T-helper 1 cell (primary cell): Measurements from ENCODE around the gene KIF7.

ENCODE experiments used
- DNase-seq, 5 donors: peaks; one replicate each; pipeline ENCODE4 v3.0.0-alpha.2; 2012 to 2020

The KIF7 gene

DNA sequence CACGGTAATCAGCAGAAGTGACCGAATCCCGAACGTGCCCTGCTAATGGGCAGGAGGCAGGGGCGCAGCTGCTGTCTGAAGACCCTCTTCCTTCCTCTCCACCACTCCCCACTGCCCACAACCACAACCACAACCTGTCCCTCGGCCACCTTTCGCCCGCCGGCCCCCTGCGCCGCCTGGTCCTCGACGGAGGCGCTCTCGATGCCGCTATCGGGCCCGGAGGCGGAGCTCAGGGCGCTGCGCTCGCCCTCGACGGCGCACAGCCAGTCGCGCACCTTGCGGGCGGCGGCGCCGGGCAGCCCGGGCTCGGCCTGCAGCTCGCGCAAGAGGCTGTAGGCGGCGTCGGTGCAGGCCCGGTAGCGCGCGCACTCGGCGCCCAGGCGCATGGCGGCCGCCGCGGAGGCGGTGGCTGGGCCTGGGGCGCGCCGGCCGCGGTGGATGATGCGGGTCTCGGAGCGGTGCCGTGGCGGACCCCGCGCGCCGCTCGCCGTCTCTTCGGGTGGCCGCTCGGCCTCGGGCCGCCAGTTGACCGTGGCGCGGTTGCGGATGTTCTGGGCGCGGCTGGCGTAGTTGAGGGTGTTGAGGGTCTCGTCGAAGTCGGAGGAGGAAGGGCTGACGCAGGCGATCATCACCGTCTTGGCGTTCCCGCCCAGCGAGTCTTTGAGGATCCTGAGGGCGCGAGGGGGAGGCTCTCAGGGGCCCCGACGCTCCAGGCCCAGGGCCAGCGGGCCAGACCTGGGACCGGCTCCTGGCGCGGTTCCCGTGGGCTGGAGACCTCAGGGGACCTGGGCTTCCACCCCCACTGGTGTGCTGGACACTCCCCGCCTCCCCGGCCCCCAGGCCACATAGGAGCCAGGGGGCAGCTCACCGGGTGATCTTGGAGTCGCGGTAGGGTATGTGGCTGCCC, 6.9 kb downstream of the KIF7 start:
- no peak for DNase-seq

DNA sequence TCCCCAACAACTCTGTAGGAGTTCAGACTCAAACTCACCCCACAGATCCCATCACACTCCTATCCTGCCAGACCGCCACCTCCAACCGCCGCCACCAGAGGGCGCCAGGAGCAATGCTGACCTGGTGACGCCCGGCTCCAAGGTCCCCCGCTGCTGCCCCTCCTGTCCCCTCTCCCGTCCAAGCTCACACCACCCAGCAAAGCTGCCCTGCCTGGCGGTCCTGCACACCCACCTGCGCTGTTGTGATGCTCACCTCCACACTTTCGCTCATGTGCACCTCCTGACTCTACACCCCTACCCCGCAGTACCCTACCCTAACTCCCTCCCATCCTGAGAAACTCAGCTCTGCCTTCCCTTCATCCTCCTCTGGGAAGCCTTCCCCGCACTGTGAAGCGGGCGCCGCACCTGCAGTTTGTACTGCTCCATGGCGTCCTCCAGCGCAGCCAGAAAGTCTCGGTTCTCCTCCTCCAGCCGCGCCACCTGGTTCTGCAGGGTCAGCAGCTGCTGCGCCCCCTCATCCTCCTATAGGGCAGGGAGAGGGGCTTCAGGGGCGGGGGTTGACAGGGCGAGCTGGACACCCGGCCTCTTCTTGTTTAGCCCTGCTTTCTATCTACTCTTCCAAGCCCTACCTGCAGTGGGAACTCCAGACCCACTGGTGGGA, 7.9 kb downstream of the KIF7 start:
- peak; percentile 25 to 43 (median 36) for DNase-seq

DNA sequence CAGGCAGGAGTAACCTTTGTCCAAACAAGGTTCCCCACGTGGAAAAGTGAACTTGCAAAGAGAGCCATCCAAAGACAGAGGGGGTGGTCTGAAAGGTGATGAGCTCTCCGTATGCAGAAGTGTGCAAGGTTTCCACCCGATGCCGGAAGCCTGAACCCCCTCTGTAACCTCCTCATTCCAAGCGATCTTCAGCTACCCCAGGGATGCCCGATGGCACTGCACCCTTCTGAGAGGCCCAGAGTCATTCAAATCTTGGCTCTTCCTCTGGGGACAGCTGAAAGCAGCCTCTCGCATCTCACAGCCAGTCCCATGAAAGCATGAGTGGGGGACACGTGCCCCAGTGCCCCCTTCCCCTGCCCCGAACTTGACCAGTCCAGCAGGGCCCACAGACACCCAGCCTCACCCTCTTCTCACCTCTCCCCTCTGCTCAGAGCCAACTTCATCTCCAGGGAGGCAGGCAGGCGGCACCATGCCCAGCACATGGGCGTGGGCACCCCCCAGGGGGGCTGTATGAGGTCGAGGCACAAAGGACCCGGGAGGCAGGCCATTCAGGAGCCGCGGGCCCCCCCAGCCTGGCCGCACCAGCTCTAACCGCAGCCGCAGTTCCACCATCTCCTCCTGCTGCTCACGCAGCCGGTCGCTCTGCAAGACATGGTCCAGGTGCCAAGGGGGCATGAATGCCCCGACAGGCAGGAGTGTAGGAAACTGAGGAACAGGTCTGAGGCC, 8.7 kb downstream of the KIF7 start:
- no peak for DNase-seq

DNA sequence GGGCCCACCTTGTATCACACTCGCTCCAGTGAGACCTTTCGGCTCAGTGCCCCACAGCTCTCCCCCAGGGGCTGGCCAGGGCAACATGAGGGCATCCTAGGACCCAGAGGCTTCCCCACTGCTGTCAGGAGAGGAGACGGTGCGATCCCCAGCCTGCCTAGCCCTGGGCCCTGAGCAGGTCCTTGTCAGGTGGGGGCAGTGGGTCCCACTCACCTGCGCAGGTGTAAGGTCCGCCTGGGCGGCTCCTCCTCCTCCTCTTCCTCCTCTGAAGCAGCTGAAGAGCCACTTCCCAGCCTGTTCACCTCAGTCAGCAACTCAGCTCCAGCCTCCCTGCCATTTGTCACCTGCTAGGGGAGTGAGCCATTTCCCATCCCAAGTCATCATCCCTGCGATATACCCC, 9.6 kb downstream of the KIF7 start:
- no peak for DNase-seq

DNA sequence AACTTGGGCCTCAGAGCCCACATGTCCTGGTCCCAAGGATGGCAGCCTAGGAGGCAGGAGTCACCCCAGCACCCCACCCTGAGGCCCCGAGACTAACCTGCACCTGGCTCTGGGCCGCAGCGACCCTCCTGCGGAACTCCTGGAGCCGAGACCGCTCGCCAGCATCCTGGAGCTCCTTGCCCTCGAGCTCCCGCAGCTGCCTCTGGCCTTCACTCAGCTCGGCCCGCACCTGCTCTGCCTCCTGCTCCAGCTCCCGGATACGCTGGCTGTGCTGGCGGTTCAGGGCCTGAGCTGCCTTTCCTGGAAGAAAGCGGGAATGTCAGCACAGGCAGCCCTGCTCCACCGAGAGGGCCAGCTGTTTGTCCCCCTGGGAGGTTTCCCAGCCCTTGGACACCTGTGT, 13.2 kb downstream of the KIF7 start:
- no peak for DNase-seq

DNA sequence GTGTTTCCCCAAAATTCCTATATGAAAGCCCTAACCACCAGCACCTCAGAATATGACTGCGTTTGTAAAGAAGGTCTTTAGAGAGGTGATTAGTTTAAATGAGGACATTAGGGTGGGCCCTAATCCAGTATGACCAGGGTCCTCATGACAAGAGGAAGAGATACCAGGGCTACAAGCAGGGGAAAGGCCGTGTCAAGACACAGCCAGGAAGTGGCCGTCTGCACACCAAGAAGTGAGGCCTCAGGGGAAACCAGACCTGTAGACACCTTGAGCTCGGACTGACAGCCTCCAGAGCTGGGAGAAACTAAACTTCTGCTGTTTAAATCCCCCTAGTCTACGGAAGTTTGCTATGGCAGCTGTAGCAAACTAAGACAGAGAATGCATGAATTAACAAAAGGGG, 14.2 kb downstream of the KIF7 start:
- DNase-seq: no peak

DNA sequence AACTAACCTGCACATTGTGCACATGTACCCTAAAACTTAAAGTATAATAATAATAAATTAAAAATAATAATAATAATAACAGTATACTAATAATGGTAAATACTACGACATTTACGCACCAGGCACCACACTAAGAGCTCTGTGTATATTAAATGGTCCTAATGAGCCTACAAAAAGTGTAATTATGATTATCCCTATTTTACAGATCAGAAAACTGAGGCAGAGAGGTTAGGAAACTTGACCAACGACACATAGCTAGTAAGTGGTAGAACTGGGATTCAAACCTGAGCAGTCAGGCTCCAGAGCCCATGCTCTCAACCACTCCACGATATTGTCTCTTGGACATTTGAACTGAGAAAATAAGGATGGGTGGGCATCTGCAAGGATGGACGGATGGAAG, 15.0 kb downstream of the KIF7 start:
- no peak for DNase-seq

DNA sequence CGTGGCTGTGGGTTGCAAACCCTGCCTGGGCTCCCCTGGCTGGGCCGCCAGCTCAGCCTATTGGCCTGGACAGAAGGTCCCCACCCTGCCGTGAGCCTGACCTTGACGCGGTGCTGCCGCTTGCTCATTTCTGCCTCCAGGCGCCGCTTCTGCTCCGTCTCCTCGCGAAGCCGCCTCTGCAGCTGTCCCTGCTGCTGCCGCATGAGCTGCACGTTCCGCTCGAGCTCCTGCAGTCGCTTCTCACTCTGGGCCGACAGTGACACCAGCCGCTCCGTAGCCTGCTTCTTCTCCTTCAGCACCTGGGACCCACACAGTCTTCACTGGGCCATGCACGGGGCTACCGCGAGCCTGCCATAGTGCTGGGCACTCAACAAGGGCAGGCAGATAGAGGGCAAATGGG, 21.7 kb downstream of the KIF7 start:
- DNase-seq: no peak

DNA sequence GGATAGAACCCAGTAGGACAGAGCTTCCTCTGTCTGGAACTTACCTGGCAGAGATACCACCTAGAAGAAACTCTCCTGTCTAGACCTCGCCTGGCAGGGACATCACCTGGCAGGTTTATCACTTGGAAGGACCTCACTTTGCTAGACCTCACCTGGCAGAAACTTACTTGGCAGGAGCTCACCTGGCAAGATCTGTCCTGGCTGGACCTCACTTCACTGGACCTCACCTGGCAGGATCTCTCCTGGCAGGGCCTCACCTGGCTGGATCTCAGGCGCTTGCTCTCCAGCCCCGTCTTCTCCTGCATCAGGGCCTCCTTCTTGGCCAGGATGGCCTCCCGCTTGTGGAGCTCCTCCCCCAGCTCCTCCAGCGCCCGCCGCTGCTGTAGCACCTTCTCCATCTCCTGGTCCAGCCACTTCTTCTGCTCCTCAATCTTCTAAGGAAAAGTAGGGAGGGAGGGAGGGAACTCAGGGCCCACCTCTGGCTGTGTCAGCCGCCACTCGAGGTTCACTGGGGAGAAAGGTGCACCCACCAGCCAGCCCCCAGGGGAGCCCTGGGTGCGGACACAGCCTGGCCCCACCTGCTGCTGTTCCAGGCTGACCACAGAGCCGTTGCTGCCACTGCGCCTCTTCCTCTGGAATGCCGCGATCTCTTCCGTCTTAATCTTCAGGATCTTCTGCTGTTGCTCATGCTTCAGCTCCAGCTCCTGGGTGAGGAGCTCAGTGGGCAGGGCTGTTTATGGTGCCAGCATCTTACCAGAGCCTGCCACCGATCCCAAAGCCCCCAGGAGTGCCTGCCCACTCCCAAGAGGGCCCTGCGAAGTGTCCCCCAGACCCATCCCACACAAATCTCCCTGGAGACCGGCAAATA, 22.5 kb downstream of the KIF7 start:
- no peak for DNase-seq

DNA sequence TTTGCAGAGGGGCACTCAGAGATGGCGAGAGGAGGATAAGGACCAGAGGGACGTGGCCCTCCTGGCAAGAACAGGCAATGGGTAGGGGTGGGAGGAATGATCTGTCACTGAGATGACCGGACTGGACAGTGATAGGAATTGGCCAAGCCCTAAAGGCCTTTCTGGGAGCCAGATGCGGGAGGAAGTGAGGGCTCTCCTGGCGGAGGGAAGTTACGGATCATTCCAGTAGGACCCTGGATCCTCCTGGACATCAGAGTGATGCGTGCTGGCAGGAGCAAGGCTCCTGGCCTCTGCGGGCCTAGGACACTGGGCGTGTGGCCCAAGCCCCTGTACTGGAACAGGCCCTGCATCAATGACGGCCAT, 23.4 kb downstream of the KIF7 start:
- DNase-seq: no peak

DNA sequence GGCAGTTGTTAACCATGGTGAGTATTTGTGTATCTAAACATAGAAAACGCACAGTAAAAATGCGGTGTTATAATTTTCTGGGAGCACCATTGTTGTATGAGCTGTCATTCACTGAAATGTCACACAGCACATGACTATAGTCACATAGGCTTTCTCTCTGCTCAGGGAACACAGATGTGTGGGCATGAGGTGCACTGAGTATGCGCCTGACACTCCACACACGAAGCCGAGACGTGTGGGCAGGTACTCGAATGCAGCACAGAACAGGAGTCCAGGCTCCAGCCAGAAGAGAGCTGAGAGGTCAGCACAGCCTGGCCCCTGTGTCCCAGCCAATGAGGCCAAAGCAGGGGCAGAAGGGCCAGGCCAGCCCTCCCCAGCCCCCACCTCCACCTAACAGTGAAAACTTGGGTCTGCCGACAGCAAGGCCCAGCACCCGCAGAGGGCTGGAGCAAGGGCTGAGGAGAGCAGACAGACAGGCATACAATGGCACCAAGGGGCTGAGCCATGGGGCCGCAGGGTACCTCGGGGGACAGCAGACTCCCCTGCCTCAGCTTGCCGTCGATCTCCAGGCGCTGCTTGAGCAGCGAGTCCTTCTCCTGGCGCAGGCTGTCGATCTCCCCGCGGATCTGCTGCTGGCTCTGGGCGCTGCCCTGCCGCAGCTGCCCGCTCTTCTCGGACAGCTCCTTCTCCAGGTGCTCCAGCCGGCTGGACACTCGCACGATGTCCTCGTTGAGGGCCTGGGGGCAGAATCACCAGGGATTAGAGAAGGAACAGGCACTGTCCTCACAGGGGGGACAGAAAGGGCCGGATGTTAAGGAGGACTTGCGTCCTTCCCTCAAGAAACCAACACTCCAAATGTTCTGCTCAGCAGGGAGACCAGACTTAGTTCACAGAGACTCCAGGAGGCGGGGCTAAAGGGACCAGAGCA, 24.0 kb downstream of the KIF7 start:
- no peak for DNase-seq

DNA sequence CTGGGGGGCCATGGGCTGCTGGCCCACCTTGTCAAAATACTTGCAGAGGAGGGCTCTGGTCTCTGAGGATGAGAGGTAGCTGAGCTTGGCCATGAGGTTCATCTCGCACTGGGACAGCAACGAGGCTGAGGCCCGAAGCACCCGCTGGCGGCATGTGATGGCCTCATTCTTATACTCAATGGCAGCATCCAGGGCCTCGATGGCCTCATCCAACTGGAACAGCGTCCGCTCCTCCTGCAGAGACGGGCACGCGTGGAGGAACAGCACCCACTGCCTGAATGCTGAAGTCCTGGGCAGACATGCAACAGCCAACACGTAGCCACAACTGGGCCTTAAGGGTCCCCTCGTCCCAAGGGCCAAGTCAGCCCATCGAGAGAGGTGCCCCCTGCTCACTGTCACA, 25.0 kb downstream of the KIF7 start:
- DNase-seq: no peak

DNA sequence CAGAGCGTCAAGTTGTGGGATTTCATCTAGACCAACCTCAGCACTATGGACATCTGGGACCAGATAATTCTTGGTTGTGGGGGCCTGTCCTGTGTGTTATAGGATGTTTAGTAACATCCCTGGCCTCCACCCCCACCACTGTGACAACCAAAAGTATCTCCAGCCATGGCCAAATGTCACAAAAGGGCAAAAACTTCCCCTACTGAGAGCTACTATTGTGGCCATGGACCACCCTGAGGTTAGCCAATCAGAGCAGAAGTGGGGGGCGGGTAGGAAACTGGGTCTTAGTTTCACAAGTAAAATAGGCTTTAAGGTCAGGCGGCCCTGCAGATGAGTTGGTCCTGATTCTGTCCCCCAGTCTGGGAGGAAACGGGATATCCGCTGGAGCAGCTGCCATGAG, 25.4 kb downstream of the KIF7 start:
- DNase-seq: no peak

DNA sequence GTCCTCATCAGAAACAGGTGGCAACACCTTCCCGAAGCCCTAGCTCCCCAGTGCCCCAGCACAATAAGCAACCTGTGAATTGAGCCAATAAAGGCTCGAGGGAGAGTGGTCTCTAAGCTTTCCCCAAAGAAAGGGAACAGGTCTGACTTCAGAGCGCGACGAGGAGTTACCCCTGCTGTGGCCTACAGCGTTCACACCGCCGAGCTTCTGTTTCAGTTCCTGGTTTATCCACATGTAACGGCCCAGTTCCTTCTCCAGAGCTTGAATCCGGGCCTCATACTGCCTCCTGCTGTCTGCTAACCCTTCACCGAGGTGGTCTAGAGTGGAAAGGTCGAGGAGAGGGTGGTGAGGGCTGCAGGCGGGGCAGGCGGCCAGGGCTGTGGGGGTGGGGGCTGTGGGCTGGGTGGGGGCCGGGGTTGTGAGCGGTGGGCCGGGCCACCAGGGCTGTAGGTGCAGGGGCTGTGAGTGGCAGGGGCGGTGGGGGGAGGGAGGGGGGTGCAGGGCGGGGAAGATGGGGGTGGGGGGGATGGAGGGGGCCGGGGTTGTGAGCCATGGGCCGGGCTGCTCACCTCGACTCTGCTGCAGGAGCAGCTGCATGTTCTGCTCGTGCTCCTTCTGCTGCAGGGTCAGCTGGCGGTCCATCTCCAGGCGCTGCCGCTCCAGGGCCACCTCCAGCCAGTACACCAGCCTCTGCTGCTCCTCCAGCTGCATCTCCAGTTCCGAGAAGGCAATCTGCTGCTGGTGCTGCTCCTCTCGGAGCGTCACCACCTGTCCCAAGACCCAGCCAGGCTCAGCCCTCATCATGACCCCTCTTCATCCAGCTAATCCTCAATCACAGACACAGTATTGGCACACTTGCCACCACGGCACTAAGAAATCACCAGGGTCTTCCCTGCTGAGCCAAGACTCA, 26.2 kb downstream of the KIF7 start:
- no peak for DNase-seq

DNA sequence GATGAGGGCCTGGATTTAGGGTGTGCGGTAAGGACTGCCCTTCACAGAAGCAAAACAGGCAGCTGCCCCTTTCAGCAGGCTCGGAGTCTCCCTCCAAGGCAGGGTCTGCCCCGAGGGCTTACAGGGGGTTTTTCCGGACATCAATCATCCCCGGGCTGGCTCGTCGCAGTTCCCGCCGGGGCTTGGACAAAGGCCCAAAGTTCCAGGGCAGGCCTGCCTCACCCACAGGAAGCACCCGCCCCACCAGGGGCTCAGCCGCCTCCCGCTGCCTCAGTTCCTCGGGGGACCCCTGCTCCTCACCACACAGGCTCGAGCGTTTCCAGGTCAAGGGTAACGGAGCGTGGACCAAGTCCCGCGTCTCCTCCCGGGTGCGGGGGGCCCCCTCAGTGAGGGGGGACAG, 27.0 kb downstream of the KIF7 start:
- DNase-seq: no peak

DNA sequence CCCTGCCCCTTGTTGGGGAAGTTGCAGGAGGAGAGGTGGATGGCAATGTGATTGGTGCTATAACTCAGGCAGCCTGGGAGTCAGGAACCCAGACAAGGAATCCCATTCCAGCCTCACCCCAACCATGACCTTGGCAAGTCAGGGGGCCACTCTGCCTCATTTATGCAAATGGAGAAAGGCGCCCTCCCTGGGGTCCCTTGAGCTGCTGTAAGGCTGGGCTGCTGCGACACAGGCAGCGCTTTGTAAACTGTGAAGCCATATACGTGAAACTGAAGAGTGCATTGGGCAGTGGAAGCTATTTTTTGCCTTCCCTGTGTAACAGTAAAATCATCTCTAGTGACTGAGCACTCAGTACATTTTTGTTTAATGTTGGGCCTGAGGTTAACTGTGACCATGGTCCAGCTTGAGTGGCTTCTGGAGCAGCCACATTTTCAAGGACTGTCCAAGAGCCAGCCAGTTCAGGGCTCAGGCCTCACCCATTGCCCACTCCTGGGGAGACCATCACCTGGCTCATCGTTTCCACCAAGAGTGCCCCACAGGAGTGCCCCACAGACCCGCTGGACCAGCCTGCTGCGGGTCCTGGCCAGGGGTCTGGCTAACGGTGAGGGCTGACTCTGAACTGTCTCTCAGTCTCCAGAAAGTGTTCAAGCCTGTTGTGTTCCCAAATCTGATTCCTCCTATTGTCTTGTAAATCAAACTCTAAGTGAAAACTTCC, 27.9 kb downstream of the KIF7 start:
- DNase-seq: no peak

DNA sequence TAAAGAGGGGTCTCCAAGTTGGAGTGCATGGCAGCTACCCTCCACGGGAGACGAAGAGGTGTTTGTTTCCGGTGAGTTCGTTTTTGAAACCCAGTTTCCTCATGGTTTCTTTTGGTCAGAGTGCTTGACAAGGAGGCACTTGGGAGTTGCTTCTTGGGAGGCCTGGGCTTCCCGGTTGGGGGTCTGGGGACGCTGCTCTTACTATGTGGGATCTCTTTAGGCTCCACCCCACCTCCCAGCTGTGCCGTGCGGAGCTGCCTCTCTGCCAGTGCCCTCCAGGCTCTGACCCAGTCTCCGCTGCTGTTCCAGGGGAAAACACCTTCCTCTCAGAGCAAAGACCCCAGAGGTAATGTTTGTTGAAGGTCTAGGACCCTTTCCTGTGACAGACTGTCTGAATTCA, 29.6 kb downstream of the KIF7 start:
- no peak for DNase-seq

DNA sequence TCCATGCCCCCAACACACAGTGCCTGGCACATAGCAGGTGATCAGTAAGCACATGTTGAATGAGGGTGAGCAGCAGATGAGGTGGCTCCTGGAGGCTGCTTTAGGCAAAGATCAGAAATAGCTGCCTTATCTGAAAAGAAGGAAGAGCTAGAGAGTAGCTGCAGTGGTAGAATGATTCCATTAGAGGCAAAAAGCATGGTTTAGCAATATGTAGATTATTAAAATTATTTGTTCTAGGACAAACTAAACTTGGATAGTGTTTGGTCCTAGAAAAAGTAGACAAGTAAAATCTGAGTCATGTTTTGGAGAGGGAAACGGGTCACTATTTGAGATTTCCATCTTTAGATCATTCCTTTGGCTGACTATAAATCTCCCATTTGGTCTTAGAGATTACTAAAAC, 32.1 kb downstream of the KIF7 start:
- no peak for DNase-seq

DNA sequence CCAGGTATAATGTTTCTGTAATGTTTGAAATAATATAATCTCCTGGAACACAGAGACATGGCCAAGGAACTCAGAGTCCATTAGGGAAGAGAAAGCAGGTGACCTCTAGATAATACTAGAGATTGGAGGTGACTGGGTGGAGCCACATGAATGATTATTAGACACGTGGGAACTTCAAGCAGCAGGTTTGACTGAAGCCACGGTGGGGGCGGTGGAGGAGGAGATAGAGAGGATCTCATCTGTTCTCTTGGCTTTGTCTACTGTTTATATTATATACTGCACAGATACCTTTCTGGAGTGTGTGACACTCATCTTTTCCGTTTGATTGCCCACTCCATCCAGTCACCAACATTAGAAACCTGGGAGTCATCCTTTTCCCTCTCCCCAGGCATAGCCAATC, 33.7 kb downstream of the KIF7 start:
- no peak for DNase-seq

DNA sequence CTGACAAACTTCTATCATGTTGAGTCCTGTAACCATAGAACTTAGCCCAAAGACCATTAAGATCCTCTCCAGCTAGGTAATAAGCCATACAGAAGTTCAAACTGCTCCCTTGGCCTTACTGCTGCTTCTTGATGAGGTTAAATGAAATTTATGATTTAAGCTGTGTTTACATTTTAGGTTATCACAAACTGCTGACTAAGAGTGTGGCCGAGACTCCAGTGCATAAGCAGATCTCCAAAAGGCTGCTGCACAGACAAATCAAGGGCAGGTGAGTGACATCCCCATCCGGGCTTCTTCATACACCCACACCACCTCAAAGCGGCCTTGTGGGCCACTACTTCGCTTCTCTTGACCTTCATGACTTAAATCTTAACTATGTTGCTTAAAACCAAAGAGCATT, 39.0 kb downstream of the KIF7 start:
- DNase-seq: no peak
